Testis (tissue), 3 donors: ENCODE measurements around the gene PCDHB12. TPM values are rescaled to one million over a fixed set of nuclear protein-coding genes. Genes with fewer than 3 reads are reported as not detected.
"Not testable (repeated sequence)": the region's sequence is repeated elsewhere in the genome, so short reads cannot be mapped to it uniquely, and the experiment has no call there.

Source experiments
- DNase-seq: peaks from one replicate; pipeline ENCODE4 v3.0.0-alpha.2; 2019
- H3K27ac ChIP-seq, 2 donors: fragments of 200-600 bp; sonication (generic); one replicate each; pipeline ENCODE4 v1.5.1; 2019
- H3K27me3 ChIP-seq: fragments of 200-600 bp; sonication (generic); one replicate; pipeline ENCODE4 v1.5.1; 2019
- H3K36me3 ChIP-seq: fragments of 200-600 bp; sonication (generic); one replicate; pipeline ENCODE4 v1.5.1; 2017; ENCODE audit warnings: low read depth; ENCODE audit errors: missing control alignments
- H3K4me1 ChIP-seq: fragments of 200-600 bp; sonication (generic); one replicate; pipeline ENCODE4 v1.5.1; 2019
- H3K4me3 ChIP-seq, 2 donors: fragments of 200-600 bp; sonication (generic); one replicate each; pipeline ENCODE4 v1.5.1; 2017 to 2019
- H3K9me3 ChIP-seq: fragments of 200-600 bp; sonication (generic); one replicate; pipeline ENCODE4 v1.5.1; 2017
- POLR2A ChIP-seq: fragments of 450-650 bp; IDR thresholded peaks from one replicate; pipeline ENCODE4 v1.6.1; 2017; ENCODE audit warnings: antibody characterized with exemption, mild to moderate bottlenecking, moderate library complexity
- WGBS, 2 donors: methylation state at CpG; one replicate each; pipeline ENCODE4 v1.1.5; 2018; 5-methylcytosine and 5-hydroxymethylcytosine counted together
- intact Hi-C: fragments of 100-400 bp; cut with DNase I; formaldehyde crosslinking; loops from one replicate; pipeline ENCODE4 v1.15.1; 2023; ENCODE audit warnings: low total_unique reads
- polyA plus RNA-seq: library from polyadenylated mRNA; stranded (reverse); fragments of 350-450 nt; fragmentation: Illumina TruSeq; extraction: RNeasy Lipid Tissue Mini Kit (QIAGEN cat#74804); gene quantifications from one replicate; pipeline ENCODE4 v1.2.3, GENCODE V29; 2014; ENCODE audit warnings: low read depth, low replicate concordance; ENCODE audit not compliant: insufficient read depth
- total RNA-seq, 2 donors: library from RNA; depleted of rRNA; stranded (reverse); fragments of >200 nt; gene quantifications; one replicate each; pipeline ENCODE4 v1.2.3, GENCODE V29; 2016
- TF ChIP-seq, protein P1 (sequence below), 3 experiments: fragments of 450-650 bp in 2 of 3; fragments of 200-600 bp in 1 of 3; sonication (generic) in 1 of 3; IDR thresholded peaks; one replicate each; pipeline ENCODE4 v1.5.1; 2016 to 2019; ENCODE audit warnings: antibody characterized with exemption in 3 of 3, mild to moderate bottlenecking in 2 of 3, moderate library complexity in 1 of 3

The PCDHB12 gene
- total and polyA plus RNA-seq, 3 donors from 2014 or later: 1.4 to 6.5 (median 6.1) TPM

DNA sequence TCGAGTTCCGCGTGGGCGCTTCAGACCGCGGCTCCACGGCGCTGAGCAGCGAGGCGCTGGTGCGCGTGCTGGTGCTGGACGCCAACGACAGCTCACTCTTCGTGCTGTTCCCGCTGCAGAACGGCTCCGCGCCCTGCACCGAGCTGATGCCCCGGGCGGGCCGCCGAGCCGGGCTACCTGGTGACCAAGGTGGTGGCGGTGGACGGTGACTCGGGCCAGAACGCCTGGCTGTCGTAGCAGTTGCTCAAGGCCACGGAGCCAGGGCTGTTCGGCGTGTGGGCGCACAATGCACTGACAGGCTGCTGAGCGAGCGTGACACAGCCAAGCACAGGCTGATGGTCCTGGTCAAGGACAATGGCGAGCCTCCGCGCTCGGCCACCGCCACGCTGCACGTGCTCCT is 33.0 kb downstream of the PCDHB12 start:
- DNase-seq: no peak
- H3K4me1 ChIP-seq: no peaks in the 10 kb centered on the region
- WGBS, 2 donors: 4 to 19% methylated on average over 5 to 33 of the region's 43 CpGs
- no peaks in the 10 kb centered on the region for H3K27me3 ChIP-seq
- intact Hi-C loops: no loop called here
- no peaks in the 10 kb centered on the region for H3K36me3 ChIP-seq
- no peak for TF ChIP-seq POLR2A
- TF ChIP-seq, protein P1, sequence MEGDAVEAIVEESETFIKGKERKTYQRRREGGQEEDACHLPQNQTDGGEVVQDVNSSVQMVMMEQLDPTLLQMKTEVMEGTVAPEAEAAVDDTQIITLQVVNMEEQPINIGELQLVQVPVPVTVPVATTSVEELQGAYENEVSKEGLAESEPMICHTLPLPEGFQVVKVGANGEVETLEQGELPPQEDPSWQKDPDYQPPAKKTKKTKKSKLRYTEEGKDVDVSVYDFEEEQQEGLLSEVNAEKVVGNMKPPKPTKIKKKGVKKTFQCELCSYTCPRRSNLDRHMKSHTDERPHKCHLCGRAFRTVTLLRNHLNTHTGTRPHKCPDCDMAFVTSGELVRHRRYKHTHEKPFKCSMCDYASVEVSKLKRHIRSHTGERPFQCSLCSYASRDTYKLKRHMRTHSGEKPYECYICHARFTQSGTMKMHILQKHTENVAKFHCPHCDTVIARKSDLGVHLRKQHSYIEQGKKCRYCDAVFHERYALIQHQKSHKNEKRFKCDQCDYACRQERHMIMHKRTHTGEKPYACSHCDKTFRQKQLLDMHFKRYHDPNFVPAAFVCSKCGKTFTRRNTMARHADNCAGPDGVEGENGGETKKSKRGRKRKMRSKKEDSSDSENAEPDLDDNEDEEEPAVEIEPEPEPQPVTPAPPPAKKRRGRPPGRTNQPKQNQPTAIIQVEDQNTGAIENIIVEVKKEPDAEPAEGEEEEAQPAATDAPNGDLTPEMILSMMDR (IDR thresholded peaks at IDR 0.05): no peak
- peak overlapping the region in 1 of 2 donors; percentile 25 for H3K4me3 ChIP-seq
- H3K9me3 ChIP-seq: no peaks in the 10 kb centered on the region
- no peak overlapping the region for H3K27ac ChIP-seq

DNA sequence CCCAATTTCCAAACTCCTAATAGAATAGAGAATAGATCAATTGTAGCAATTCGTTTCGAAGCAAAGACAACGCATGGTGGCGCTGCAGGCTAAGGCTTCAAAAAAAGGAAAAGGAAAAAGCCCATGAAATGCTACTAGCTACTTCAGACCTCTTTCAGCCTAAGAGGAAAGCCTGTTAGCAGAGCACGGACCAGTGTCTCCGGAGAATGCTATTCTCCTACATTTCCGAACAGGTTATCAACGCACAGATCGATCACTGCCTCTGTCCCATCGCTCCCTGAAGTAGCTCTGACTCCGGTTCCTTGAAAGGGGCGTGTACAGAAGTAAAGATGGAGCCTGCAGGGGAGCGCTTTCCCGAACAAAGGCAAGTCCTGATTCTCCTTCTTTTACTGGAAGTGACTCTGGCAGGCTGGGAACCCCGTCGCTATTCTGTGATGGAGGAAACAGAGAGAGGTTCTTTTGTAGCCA is 36.8 kb downstream of the PCDHB12 start, which contains the start of gene PCDHB15:
TSS of gene PCDHB15 (plus strand) at position 146 of the 468 bp plus-strand sequence. CDS start at position 330, 184 bp downstream.
- H3K36me3 ChIP-seq: no peaks in the 10 kb centered on the region
- intact Hi-C loops: no loop called here
- peak; percentile 85 for DNase-seq
- no peaks in the 10 kb centered on the region for H3K27me3 ChIP-seq
- peak within 1 kb of the TSS; percentile 47 to 51 for H3K27ac ChIP-seq
- TF ChIP-seq POLR2A: no peak
- TF ChIP-seq, protein P1 (IDR thresholded peaks at IDR 0.05): peak; percentile 45 to 67 (median 57)
- WGBS, 2 donors: 4 to 5% methylated on average over 15 to 16 of the region's 16 CpGs
- no peaks in the 10 kb centered on the region for H3K9me3 ChIP-seq
- H3K4me3 ChIP-seq: peak within 1 kb of the TSS in 1 of 2 donors; percentile 38
- no peaks in the 10 kb centered on the region for H3K4me1 ChIP-seq

DNA sequence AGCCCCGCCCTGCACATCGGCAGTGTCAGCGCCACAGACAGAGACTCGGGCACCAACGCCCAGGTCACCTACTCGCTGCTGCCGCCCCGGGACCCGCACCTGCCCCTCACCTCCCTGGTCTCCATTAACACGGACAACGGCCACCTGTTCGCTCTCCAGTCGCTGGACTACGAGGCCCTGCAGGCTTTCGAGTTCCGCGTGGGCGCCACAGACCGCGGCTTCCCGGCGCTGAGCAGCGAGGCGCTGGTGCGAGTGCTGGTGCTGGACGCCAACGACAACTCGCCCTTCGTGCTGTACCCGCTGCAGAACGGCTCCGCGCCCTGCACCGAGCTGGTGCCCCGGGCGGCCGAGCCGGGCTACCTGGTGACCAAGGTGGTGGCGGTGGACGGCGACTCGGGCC is 38.5 kb downstream of the PCDHB12 start:
- H3K36me3 ChIP-seq, H3K9me3 ChIP-seq, H3K27me3 ChIP-seq, DNase-seq, H3K4me1 ChIP-seq, H3K27ac ChIP-seq, intact Hi-C loops: not testable (repeated sequence)
- H3K4me3 ChIP-seq: peak overlapping the region in 1 of 2 donors; percentile 1
- WGBS, 2 donors: 34 to 40% methylated on average over 1 to 25 of the region's 42 CpGs

DNA sequence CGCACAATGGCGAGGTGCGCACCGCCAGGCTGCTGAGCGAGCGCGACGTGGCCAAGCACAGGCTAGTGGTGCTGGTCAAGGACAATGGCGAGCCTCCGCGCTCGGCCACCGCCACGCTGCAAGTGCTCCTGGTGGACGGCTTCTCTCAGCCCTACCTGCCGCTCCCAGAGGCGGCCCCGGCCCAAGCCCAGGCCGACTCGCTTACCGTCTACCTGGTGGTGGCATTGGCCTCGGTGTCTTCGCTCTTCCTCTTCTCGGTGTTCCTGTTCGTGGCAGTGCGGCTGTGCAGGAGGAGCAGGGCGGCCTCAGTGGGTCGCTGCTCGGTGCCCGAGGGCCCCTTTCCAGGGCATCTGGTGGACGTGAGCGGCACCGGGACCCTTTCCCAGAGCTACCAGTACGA is 38.9 kb downstream of the PCDHB12 start:
- intact Hi-C loops, H3K27me3 ChIP-seq, H3K27ac ChIP-seq, H3K36me3 ChIP-seq, H3K9me3 ChIP-seq, DNase-seq, H3K4me1 ChIP-seq: not testable (repeated sequence)
- peak overlapping the region in 1 of 2 donors; percentile 1 for H3K4me3 ChIP-seq
- 25 to 35% methylated on average over 11 to 26 of the region's 34 CpGs for WGBS, 2 donors

DNA sequence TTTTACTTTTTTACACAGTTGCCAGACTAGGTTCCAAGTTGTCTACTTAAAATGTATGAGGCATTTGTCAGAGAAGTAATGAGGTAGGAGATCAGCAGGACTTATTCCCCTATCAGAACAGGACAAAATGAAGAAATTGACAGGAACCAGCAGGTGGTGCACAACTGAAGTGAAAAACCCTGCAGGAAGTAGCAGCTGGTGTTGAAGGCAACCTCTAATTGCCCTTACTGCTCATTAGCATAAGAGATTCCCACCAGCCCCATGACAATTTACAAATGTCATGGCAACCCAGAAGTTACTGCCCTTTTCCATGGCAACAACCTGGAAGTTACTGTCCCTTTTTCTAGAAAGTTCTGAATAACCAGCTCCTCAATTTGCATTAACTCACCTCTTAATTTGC is 42.1 kb downstream of the PCDHB12 start:
- intact Hi-C loops: no loop called here
- Histone ChIP-seq H3K36me3 (no peaks in the 10 kb centered on the region), H3K4me3 (no peak overlapping the region)

DNA sequence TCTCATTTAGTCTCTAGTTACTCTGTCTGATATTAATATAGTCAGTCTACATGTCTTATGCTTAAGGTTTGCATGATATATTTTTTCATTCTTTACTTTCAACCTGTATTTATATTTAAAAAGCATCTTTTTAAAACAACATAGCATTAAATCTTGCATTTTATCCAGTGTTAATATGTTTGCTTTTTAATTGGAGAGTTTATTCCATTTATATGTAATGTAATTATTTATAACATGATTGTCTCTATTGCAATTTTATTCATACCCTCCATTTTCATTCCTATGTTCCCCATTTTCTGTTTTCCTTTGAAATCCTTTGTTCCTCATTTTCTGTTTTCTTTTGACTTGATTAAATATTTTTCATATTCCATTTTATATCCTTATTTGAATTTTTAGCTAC is 49.9 kb downstream of the PCDHB12 start:
- H3K4me3 ChIP-seq: no peak overlapping the region
- H3K9me3 ChIP-seq: peaks cover 3% of the 10 kb centered on the region
- intact Hi-C loops: no loop called here
- H3K27me3 ChIP-seq: no peaks in the 10 kb centered on the region
- H3K4me1 ChIP-seq: no peaks in the 10 kb centered on the region
- TF ChIP-seq, protein P1 (IDR thresholded peaks at IDR 0.05): no peak
- no peak for TF ChIP-seq POLR2A
- no peak for DNase-seq
- H3K27ac ChIP-seq: no peak overlapping the region
- no peaks in the 10 kb centered on the region for H3K36me3 ChIP-seq

More for the DNA sequence above, 42.1 kb downstream of the PCDHB12 start:
- Histone ChIP-seq H3K9me3 (no peaks in the 10 kb centered on the region), H3K4me1 (no peaks in the 10 kb centered on the region), H3K27me3 (no peaks in the 10 kb centered on the region), H3K27ac (no peak overlapping the region)
- TF ChIP-seq POLR2A: no peak
- TF ChIP-seq, protein P1 (IDR thresholded peaks at IDR 0.05): no peak
- no peak for DNase-seq
